HepG2 (cell line): ENCODE data around the gene EPHA2. TPM values are rescaled to one million over a fixed set of nuclear protein-coding genes. Genes with fewer than 3 reads are reported as not detected.

Source experiments
- CBX5 ChIP-seq: sonication (generic); formaldehyde crosslinking; IDR thresholded peaks from 2 replicates; pipeline ENCODE4 v1.4.0; 2020; ENCODE audit warnings: missing genetic modification reagents, borderline replicate concordance
- CCDC6 ChIP-seq: sonication (generic); formaldehyde crosslinking; IDR thresholded peaks from 2 replicates; pipeline ENCODE4 v1.8.1; 2022; ENCODE audit warnings: mild to moderate bottlenecking, missing genetic modification reagents, moderate library complexity
- HMG20B ChIP-seq: conservative IDR thresholded peaks from 2 replicates; pipeline ENCODE4 v1.6.1; 2016; ENCODE audit warnings: missing genetic modification reagents, missing compliant biosample characterization
- NR2C2 ChIP-seq: sonication (generic); formaldehyde crosslinking; IDR thresholded peaks from 2 replicates; pipeline ENCODE4 v1.4.0; 2020; ENCODE audit warnings: missing genetic modification reagents, mild to moderate bottlenecking, moderate library complexity, borderline replicate concordance
- REXO4 ChIP-seq: sonication (generic); formaldehyde crosslinking; IDR thresholded peaks from 2 replicates; pipeline ENCODE4 v1.8.0; 2022; ENCODE audit warnings: missing genetic modification reagents, mild to moderate bottlenecking, borderline replicate concordance
- SOX5 ChIP-seq: IDR thresholded peaks from 2 replicates; pipeline ENCODE4 v1.6.1; 2016; ENCODE audit warnings: borderline replicate concordance
- SRSF4 ChIP-seq: fragments of 200-400 bp; formaldehyde crosslinking; IDR thresholded peaks from one replicate; pipeline ENCODE4 v1.6.1; 2018; ENCODE audit warnings: mild to moderate bottlenecking, low read depth, low read length, moderate library complexity; ENCODE audit not compliant: poor library complexity, severe bottlenecking
- TSC22D2 ChIP-seq: sonication (generic); formaldehyde crosslinking; IDR thresholded peaks from 2 replicates; pipeline ENCODE4 v1.5.1; 2020; ENCODE audit warnings: missing genetic modification reagents, mild to moderate bottlenecking, borderline replicate concordance
- WIZ ChIP-seq: sonication (generic); formaldehyde crosslinking; IDR thresholded peaks from 2 replicates; pipeline ENCODE4 v1.5.1; 2020; ENCODE audit warnings: mild to moderate bottlenecking, missing genetic modification reagents
- ZBTB7A ChIP-seq: sonication (generic); formaldehyde crosslinking; IDR thresholded peaks from 2 replicates; pipeline ENCODE4 v1.8.0; 2022; ENCODE audit warnings: mild to moderate bottlenecking, missing genetic modification reagents
- ZFP82 ChIP-seq: sonication (generic); formaldehyde crosslinking; IDR thresholded peaks from 2 replicates; pipeline ENCODE4 v1.5.1; 2020; ENCODE audit warnings: mild to moderate bottlenecking, missing genetic modification reagents, borderline replicate concordance
- ZSCAN30 ChIP-seq: sonication (generic); formaldehyde crosslinking; IDR thresholded peaks from 2 replicates; pipeline ENCODE4 v1.5.0; 2020; ENCODE audit warnings: mild to moderate bottlenecking, missing genetic modification reagents
- polyA plus RNA-seq, 8 experiments: library from polyadenylated mRNA; depleted of rRNA in 3 of 8; stranded (reverse) in 7 of 8; unstranded in 1 of 8; fragments of >200 nt; fragmentation: Illumina TruSeq in 4 of 8; extraction: Trizol in 4 of 8; gene quantifications; 2 replicates each; pipeline versions ENCODE4 v1.2.1 to v1.2.3, GENCODE V29; 2011 to 2016; ENCODE audit warnings: low read depth in 4 of 8, missing spikeins in 1 of 8, mixed read lengths in 1 of 8; ENCODE audit not compliant: insufficient read depth in 1 of 8
- total RNA-seq, 5 experiments: library from RNA; depleted of rRNA; stranded (reverse); fragments of >200 nt; fragmentation: Illumina TruSeq; extraction: Trizol; gene quantifications; 2 replicates each; pipeline ENCODE4 v1.2.3, GENCODE V29; 2016; ENCODE audit warnings: low read depth in 1 of 5
- TF ChIP-seq, protein P1 (sequence below): sonication (generic); formaldehyde crosslinking; IDR thresholded peaks from 2 replicates; pipeline ENCODE4 v1.5.0; 2020; ENCODE audit warnings: mild to moderate bottlenecking, missing genetic modification reagents, borderline replicate concordance
- TF ChIP-seq, protein P2 (sequence below): sonication (generic); formaldehyde crosslinking; conservative IDR thresholded peaks from 2 replicates; pipeline ENCODE4 v1.8.1; 2023; ENCODE audit warnings: missing genetic modification reagents
- TF ChIP-seq, protein P3 (sequence below): sonication (generic); formaldehyde crosslinking; IDR thresholded peaks from 2 replicates; pipeline ENCODE4 v1.8.0; 2022; ENCODE audit warnings: mild to moderate bottlenecking, missing genetic modification reagents

The EPHA2 gene
- total and polyA plus RNA-seq, 2 of the 13 experiments (the other 11 are each of a cell fraction or from before 2014, with no cell fraction given) = 33.6 to 53.6 TPM

DNA sequence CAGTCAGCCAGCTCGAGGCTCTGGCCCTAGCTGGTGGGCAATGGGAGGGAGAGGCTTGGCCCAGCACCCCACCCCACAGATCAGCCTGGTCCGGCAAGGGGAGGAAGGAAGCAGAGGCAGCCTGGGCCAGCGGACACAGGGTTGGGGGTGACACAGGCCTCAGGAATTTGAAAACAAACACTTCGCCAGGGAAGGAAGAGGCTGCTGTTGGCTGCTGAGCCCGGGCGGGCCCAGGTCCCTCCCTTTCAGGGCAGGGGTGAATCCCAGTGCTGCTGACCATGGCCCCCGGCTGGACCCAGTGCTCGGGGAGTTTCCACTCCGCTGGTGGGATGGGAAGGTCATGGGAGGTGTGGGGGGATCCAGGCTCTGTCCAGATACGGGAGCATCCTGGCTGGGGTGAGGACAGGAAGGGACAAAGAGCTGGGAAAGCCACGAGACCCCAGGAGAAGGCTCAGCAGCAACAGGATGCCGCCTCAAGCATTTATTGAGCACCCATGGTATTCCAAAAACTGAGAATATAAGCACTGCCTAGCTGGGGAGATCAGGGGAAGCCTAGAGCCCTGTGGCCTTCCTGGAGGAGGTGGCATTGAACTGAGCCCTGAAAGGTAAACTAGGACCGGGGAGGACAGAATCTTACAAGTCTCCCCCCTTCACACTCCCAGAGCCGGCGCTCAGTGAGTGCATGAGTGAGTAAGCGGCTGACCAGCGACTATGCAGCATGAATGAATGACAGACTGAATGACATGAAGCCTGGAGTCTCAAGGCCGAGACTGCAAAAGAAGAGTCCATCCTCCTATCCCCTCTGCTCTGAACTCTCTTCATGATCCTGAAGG is 26.2 kb upstream of the EPHA2 start (continued):
- TF ChIP-seq, protein P1, sequence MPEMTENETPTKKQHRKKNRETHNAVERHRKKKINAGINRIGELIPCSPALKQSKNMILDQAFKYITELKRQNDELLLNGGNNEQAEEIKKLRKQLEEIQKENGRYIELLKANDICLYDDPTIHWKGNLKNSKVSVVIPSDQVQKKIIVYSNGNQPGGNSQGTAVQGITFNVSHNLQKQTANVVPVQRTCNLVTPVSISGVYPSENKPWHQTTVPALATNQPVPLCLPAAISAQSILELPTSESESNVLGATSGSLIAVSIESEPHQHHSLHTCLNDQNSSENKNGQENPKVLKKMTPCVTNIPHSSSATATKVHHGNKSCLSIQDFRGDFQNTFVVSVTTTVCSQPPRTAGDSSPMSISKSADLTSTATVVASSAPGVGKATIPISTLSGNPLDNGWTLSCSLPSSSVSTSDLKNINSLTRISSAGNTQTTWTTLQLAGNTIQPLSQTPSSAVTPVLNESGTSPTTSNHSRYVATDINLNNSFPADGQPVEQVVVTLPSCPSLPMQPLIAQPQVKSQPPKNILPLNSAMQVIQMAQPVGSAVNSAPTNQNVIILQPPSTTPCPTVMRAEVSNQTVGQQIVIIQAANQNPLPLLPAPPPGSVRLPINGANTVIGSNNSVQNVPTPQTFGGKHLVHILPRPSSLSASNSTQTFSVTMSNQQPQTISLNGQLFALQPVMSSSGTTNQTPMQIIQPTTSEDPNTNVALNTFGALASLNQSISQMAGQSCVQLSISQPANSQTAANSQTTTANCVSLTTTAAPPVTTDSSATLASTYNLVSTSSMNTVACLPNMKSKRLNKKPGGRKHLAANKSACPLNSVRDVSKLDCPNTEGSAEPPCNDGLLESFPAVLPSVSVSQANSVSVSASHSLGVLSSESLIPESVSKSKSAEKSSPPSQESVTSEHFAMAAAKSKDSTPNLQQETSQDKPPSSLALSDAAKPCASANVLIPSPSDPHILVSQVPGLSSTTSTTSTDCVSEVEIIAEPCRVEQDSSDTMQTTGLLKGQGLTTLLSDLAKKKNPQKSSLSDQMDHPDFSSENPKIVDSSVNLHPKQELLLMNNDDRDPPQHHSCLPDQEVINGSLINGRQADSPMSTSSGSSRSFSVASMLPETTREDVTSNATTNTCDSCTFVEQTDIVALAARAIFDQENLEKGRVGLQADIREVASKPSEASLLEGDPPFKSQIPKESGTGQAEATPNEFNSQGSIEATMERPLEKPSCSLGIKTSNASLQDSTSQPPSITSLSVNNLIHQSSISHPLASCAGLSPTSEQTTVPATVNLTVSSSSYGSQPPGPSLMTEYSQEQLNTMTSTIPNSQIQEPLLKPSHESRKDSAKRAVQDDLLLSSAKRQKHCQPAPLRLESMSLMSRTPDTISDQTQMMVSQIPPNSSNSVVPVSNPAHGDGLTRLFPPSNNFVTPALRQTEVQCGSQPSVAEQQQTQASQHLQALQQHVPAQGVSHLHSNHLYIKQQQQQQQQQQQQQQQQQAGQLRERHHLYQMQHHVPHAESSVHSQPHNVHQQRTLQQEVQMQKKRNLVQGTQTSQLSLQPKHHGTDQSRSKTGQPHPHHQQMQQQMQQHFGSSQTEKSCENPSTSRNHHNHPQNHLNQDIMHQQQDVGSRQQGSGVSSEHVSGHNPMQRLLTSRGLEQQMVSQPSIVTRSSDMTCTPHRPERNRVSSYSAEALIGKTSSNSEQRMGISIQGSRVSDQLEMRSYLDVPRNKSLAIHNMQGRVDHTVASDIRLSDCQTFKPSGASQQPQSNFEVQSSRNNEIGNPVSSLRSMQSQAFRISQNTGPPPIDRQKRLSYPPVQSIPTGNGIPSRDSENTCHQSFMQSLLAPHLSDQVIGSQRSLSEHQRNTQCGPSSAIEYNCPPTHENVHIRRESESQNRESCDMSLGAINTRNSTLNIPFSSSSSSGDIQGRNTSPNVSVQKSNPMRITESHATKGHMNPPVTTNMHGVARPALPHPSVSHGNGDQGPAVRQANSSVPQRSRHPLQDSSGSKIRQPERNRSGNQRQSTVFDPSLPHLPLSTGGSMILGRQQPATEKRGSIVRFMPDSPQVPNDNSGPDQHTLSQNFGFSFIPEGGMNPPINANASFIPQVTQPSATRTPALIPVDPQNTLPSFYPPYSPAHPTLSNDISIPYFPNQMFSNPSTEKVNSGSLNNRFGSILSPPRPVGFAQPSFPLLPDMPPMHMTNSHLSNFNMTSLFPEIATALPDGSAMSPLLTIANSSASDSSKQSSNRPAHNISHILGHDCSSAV (CRISPR knock-in tag) = no peak
- peak; percentile 82; the same call in 1 of the 2 replicates for TF ChIP-seq SOX5 (CRISPR knock-in tag)
- no peak for TF ChIP-seq ZSCAN30 (CRISPR knock-in tag)
- TF ChIP-seq CBX5 = peak; percentile 37; the same call in 1 of the 2 replicates
- TF ChIP-seq HMG20B (CRISPR knock-in tag) = no peak; the same call in 1 of the 2 replicates
- no peak for TF ChIP-seq WIZ (CRISPR knock-in tag)
- TF ChIP-seq, protein P2, sequence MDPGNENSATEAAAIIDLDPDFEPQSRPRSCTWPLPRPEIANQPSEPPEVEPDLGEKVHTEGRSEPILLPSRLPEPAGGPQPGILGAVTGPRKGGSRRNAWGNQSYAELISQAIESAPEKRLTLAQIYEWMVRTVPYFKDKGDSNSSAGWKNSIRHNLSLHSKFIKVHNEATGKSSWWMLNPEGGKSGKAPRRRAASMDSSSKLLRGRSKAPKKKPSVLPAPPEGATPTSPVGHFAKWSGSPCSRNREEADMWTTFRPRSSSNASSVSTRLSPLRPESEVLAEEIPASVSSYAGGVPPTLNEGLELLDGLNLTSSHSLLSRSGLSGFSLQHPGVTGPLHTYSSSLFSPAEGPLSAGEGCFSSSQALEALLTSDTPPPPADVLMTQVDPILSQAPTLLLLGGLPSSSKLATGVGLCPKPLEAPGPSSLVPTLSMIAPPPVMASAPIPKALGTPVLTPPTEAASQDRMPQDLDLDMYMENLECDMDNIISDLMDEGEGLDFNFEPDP (CRISPR knock-in tag) = no peak
- no peak; the same call in 1 of the 2 replicates for TF ChIP-seq ZBTB7A (CRISPR knock-in tag)
- no peak for TF ChIP-seq ZFP82
- TF ChIP-seq REXO4 (CRISPR knock-in tag) = no peak
- TF ChIP-seq NR2C2 (CRISPR knock-in tag) = no peak; the same call in 1 of the 2 replicates
- peak; percentile 24; the same call in 1 of the 2 replicates for TF ChIP-seq CCDC6
- TF ChIP-seq SRSF4 = no peak
- TF ChIP-seq, protein P3, sequence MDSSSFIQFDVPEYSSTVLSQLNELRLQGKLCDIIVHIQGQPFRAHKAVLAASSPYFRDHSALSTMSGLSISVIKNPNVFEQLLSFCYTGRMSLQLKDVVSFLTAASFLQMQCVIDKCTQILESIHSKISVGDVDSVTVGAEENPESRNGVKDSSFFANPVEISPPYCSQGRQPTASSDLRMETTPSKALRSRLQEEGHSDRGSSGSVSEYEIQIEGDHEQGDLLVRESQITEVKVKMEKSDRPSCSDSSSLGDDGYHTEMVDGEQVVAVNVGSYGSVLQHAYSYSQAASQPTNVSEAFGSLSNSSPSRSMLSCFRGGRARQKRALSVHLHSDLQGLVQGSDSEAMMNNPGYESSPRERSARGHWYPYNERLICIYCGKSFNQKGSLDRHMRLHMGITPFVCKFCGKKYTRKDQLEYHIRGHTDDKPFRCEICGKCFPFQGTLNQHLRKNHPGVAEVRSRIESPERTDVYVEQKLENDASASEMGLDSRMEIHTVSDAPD (CRISPR knock-in tag) = 0 out of 2 replicates have a peak, but pooled peaks have one; percentile 26
- no peak for TF ChIP-seq TSC22D2
